Adipocyte (in vitro differentiated cells): Measurements from ENCODE around the gene ENPP6.
A peak's percentile ranks its signal among the peaks of the same experiment; 100 is the strongest.

Experiments
- DNase-seq: peaks from one replicate; pipeline ENCODE4 v3.0.0-alpha.2; 2015; ENCODE audit warnings: low read depth
- H3K27me3 ChIP-seq: replicated peaks from 2 replicates; pipeline ENCODE4 v1.7.0; 2013; ENCODE audit warnings: mild to moderate bottlenecking, low read length, moderate library complexity; ENCODE audit not compliant: control insufficient read depth, insufficient read depth
- H3K36me3 ChIP-seq: 2 replicates; pipeline ENCODE4 v1.7.0; 2013; ENCODE audit warnings: low read length, mild to moderate bottlenecking, moderate library complexity; ENCODE audit not compliant: control insufficient read depth, insufficient read depth, severe bottlenecking
- H3K4me1 ChIP-seq: 2 replicates; pipeline ENCODE4 v1.7.0; 2013; ENCODE audit warnings: mild to moderate bottlenecking, low read length, moderate library complexity; ENCODE audit not compliant: control insufficient read depth, insufficient read depth
- H3K4me3 ChIP-seq: 2 replicates; pipeline ENCODE4 v1.7.0; 2013; ENCODE audit warnings: mild to moderate bottlenecking, low read length, moderate library complexity
- H3K9ac ChIP-seq: 2 replicates; pipeline ENCODE4 v1.7.0; 2013; ENCODE audit warnings: mild to moderate bottlenecking, low read length, moderate library complexity
- H3K9me3 ChIP-seq: 2 replicates; pipeline ENCODE4 v1.7.0; 2013; ENCODE audit warnings: mild to moderate bottlenecking, low read length, moderate library complexity; ENCODE audit not compliant: control insufficient read depth

The ENPP6 gene

GRCh38 chr4:184162596-184162995 lies 55.1 kb downstream of the ENPP6 start:
- DNase-seq: no peak
- H3K9ac ChIP-seq: no peak overlapping the region
- H3K27me3 ChIP-seq: peaks cover 41% of the 10 kb centered on the region
- H3K9me3 ChIP-seq: no peaks in the 10 kb centered on the region
- H3K4me1 ChIP-seq: no peaks in the 10 kb centered on the region
- no peak overlapping the region for H3K4me3 ChIP-seq
- H3K36me3 ChIP-seq: no peaks in the 10 kb centered on the region

- Histone ChIP-seq H3K4me1 (peaks cover 4% of the 10 kb centered on the region), H3K9ac (no peak overlapping the region), H3K27me3 (peaks cover 12% of the 10 kb centered on the region), H3K36me3 (no peaks in the 10 kb centered on the region), H3K4me3 (no peak overlapping the region), H3K9me3 (no peaks in the 10 kb centered on the region)
- no peak for DNase-seq
These were observed 60.4 kb downstream of the ENPP6 start for GRCh38 chr4:184157322-184157721.

- Histone ChIP-seq H3K4me1 (peaks cover 4% of the 10 kb centered on the region), H3K9me3 (no peaks in the 10 kb centered on the region), H3K9ac (no peak overlapping the region), H3K27me3 (peaks cover 6% of the 10 kb centered on the region), H3K36me3 (no peaks in the 10 kb centered on the region), H3K4me3 (no peak overlapping the region)
- DNase-seq: no peak
These were observed 61.3 kb downstream of the ENPP6 start for GRCh38 chr4:184156163-184156920.

- Histone ChIP-seq H3K9me3 (no peaks in the 10 kb centered on the region), H3K27me3 (peaks cover 2% of the 10 kb centered on the region), H3K4me3 (no peak overlapping the region), H3K9ac (no peak overlapping the region), H3K4me1 (peaks cover 4% of the 10 kb centered on the region), H3K36me3 (no peaks in the 10 kb centered on the region)
- DNase-seq: no peak
These were observed 63.5 kb downstream of the ENPP6 start for GRCh38 chr4:184154199-184154598.

GRCh38 chr4:184153781-184154180 lies 63.9 kb downstream of the ENPP6 start:
- no peak overlapping the region for H3K4me3 ChIP-seq
- H3K4me1 ChIP-seq: peaks cover 4% of the 10 kb centered on the region
- H3K9ac ChIP-seq: no peak overlapping the region
- DNase-seq: no peak
- H3K27me3 ChIP-seq: peaks cover 2% of the 10 kb centered on the region
- no peaks in the 10 kb centered on the region for H3K36me3 ChIP-seq
- H3K9me3 ChIP-seq: no peaks in the 10 kb centered on the region

- H3K4me1 ChIP-seq: peaks cover 7% of the 10 kb centered on the region
- no peaks in the 10 kb centered on the region for H3K9me3 ChIP-seq
- H3K9ac ChIP-seq: no peak overlapping the region
- no peak for DNase-seq
- H3K4me3 ChIP-seq: no peak overlapping the region
- peaks cover 2% of the 10 kb centered on the region for H3K27me3 ChIP-seq
- H3K36me3 ChIP-seq: no peaks in the 10 kb centered on the region
These were observed 65.6 kb downstream of the ENPP6 start for GRCh38 chr4:184151988-184152485.

GRCh38 chr4:184150102-184150839 lies 67.4 kb downstream of the ENPP6 start:
- Histone ChIP-seq H3K9ac (no peak overlapping the region), H3K4me1 (peaks cover 7% of the 10 kb centered on the region), H3K27me3 (peaks cover 2% of the 10 kb centered on the region), H3K4me3 (no peak overlapping the region), H3K36me3 (no peaks in the 10 kb centered on the region), H3K9me3 (no peaks in the 10 kb centered on the region)
- DNase-seq: no peak

GRCh38 chr4:184148738-184149637 lies 68.7 kb downstream of the ENPP6 start:
- no peaks in the 10 kb centered on the region for H3K9me3 ChIP-seq
- H3K4me1 ChIP-seq: peaks cover 5% of the 10 kb centered on the region
- H3K9ac ChIP-seq: no peak overlapping the region
- no peak for DNase-seq
- H3K36me3 ChIP-seq: no peaks in the 10 kb centered on the region
- H3K27me3 ChIP-seq: no peaks in the 10 kb centered on the region
- no peak overlapping the region for H3K4me3 ChIP-seq

- no peaks in the 10 kb centered on the region for H3K9me3 ChIP-seq
- no peak overlapping the region for H3K4me3 ChIP-seq
- no peak overlapping the region for H3K9ac ChIP-seq
- H3K4me1 ChIP-seq: peaks cover 3% of the 10 kb centered on the region
- H3K27me3 ChIP-seq: peaks cover 2% of the 10 kb centered on the region
- H3K36me3 ChIP-seq: no peaks in the 10 kb centered on the region
- peak; percentile 7 for DNase-seq
These were observed 69.6 kb downstream of the ENPP6 start for GRCh38 chr4:184147858-184148737.

- Histone ChIP-seq H3K4me3 (no peak overlapping the region), H3K9ac (no peak overlapping the region), H3K9me3 (no peaks in the 10 kb centered on the region), H3K4me1 (peaks cover 3% of the 10 kb centered on the region), H3K27me3 (peaks cover 3% of the 10 kb centered on the region), H3K36me3 (no peaks in the 10 kb centered on the region)
- DNase-seq: no peak
These were observed 70.7 kb downstream of the ENPP6 start for GRCh38 chr4:184146951-184147350.
